ENCODE results near the gene NPSR1.
"Not testable (repeated sequence)": the region's sequence is repeated elsewhere in the genome, so short reads cannot be mapped to it uniquely, and the experiment has no call there.

Gene NPSR1

GRCh38 chr7:34878944-34879735 lies 221.1 kb downstream of the NPSR1 start:
- not testable (repeated sequence) for DNase-seq

- DNase-seq = no peak
Measured at GRCh38 chr7:34879871-34880270, 221.9 kb downstream of the NPSR1 start.

GRCh38 chr7:34883855-34884254 lies 225.8 kb downstream of the NPSR1 start:
- DNase-seq = not testable (repeated sequence)

- DNase-seq = no peak
Measured at GRCh38 chr7:34886856-34887255, 228.8 kb downstream of the NPSR1 start.

GRCh38 chr7:34889951-34890350 lies 231.9 kb downstream of the NPSR1 start:
- DNase-seq = no peak

GRCh38 chr7:34895202-34895601 lies 237.2 kb downstream of the NPSR1 start:
- DNase-seq = no peak
